ENCODE results near the gene MARCHF9. TPM values are rescaled to one million over a fixed set of nuclear protein-coding genes. Genes with fewer than 3 reads are reported as not detected.
A peak's percentile ranks its signal among the peaks of the same experiment; 100 is the strongest.

MARCHF9 gene
- polyA plus RNA-seq, 1 of the 3 experiments (the other 2 are of a cell fraction): 24.2 TPM

DNA sequence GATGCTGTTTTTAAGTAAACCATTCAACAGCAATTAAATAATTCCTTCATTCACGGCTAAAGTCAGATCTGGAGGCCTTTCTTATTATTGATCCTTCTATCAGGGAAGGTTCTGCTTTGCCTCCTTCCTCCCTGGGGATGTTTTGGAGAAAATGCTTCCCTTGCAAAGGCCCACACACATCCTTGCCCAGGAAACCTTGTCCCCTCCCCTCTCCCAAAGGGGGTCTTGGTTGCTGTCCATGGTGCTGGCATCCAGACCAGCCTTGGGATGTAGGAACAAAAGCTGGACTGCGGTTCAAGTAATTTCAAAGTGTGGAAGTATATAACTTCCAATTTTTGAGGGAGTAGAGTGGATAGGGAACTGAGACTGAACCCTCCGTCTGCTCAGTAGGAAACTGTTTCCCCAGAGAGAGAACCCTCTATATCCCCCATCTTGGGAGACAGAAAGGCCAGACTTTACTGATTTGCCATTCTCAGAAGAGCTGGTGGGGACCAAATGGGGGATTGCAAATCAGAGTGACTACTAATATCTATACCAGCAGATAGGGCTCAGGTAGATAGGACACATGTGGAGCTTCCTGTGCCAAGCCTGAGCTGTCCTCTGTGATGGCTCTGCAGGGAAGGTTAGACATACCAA, 5.6 kb downstream of the MARCHF9 start:
- POLR2A ChIA-PET: no interaction called here
- WGBS (ENCODE audit: low lambda C conversion rate): 82% methylated on average over 3 of the region's 3 CpGs
- CTCF ChIA-PET: interaction anchor here (1.3 to 2.0 kb wide), 5 partner anchors 7 to 41 kb away, joined by 3 to 10 read pairs (median 8); partner anchors contain the start of gene TSFM

DNA sequence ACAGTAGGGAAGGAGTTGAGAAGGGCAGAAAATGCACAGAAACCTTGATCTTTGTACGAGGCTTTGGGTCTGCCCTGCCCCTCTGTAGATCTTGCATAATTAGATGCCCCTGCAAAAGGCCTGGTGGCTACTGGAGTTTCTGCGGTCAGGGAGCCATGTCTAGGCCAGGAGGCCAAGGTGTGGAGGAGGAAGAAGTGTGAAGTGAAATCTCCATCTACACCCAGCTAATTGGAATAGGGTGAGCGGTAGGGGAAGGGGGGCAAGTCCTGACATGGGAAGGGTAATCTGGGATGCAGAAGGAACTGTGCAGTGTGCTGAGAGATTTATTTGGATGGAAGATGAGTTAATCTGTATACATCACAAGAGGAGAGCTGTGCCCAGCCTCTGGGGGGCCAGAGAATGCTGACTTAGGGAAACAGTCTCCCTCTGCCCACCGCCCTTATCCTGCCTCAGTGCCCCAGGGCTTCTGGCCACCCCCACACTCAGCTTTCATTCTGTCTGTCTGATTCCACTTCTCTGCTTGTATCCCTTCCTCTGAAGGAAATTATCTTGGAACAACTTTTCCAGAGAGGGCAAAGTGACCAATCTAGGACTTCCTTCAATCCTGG, 6.6 kb downstream of the MARCHF9 start:
- Histone ChIP-seq H3K36me3 (replicated peaks in 1 of 2; ENCODE audit: control insufficient read depth in 1 of 2, insufficient read depth in 2 of 2, low read length in 1 of 2) (peaks cover 3 to 20% of the 10 kb centered on the region in 2 experiments), H3K4me2 (no peak overlapping the region), H3K79me2 (ENCODE audit: insufficient read depth) (no peaks in the 10 kb centered on the region; the same call in 1 of the 2 replicates), H3K9me2 (no peaks in the 10 kb centered on the region), H3K4me3 (ENCODE audit: low read depth in 2 of 2, low read length in 1 of 2) (no peak overlapping the region), H3K27ac (ENCODE audit: low read depth in 2 of 2, low read length in 1 of 2) (no peak overlapping the region), H2AFZ (ENCODE audit: low read depth) (no peak overlapping the region), H3K27me3 (ENCODE audit: insufficient read depth) (no peaks in the 10 kb centered on the region; the same call in 1 of the 2 replicates), H3F3A (replicated peaks; ENCODE audit: insufficient read depth) (peaks cover 11% of the 10 kb centered on the region), H3K4me1 (ENCODE audit: control insufficient read depth in 1 of 2, insufficient read depth in 2 of 2, low read depth in 1 of 2, low read length in 1 of 2) (peaks cover 0 to 22% of the 10 kb centered on the region in 2 experiments; a peak in 1 of 4 replicates), H3K9me3 (no peaks in the 10 kb centered on the region), H4K20me1 (ENCODE audit: insufficient read depth) (peaks cover 7% of the 10 kb centered on the region), H3K9ac (no peak overlapping the region)
- TF ChIP-seq POLR2AphosphoS5 (IDR thresholded peaks at IDR 0.05; ENCODE audit: low read depth, low read length): no peak
- TF ChIP-seq IRF3 (IDR thresholded peaks at IDR 0.05; ENCODE audit: low read depth, low read length): no peak
- TF ChIP-seq SIN3A (IDR thresholded peaks at IDR 0.05; ENCODE audit: borderline replicate concordance, low read depth, low read length): no peak
- no peak for TF ChIP-seq FOXJ3 (CRISPR knock-in tag; IDR thresholded peaks at IDR 0.05)
- no peak for TF ChIP-seq TAF1 (IDR thresholded peaks at IDR 0.05; ENCODE audit: borderline replicate concordance, low read depth, low read length)
- TF ChIP-seq, protein P1, sequence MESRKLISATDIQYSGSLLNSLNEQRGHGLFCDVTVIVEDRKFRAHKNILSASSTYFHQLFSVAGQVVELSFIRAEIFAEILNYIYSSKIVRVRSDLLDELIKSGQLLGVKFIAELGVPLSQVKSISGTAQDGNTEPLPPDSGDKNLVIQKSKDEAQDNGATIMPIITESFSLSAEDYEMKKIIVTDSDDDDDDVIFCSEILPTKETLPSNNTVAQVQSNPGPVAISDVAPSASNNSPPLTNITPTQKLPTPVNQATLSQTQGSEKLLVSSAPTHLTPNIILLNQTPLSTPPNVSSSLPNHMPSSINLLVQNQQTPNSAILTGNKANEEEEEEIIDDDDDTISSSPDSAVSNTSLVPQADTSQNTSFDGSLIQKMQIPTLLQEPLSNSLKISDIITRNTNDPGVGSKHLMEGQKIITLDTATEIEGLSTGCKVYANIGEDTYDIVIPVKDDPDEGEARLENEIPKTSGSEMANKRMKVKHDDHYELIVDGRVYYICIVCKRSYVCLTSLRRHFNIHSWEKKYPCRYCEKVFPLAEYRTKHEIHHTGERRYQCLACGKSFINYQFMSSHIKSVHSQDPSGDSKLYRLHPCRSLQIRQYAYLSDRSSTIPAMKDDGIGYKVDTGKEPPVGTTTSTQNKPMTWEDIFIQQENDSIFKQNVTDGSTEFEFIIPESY (IDR thresholded peaks at IDR 0.05; ENCODE audit: borderline replicate concordance, low read depth): no peak
- no peak for TF ChIP-seq TCF12 (IDR thresholded peaks at IDR 0.05)
- no peak for TF ChIP-seq MXI1 (IDR thresholded peaks at IDR 0.05; ENCODE audit: low read depth, low read length)
- no peak for TF ChIP-seq NRF1 (IDR thresholded peaks at IDR 0.05; ENCODE audit: low read depth, low read length)
- 81% methylated on average over 4 of the region's 4 CpGs for WGBS (ENCODE audit: low lambda C conversion rate)
- no peak for DNase-seq
- ChIA-PET CTCF (interaction anchor here (1.3 to 1.5 kb wide), 2 partner anchors 22 to 40 kb away, joined by 3 to 4 read pairs; partner anchors contain the start of gene TSFM), POLR2A (no interaction called here)

More for the DNA sequence above, 5.6 kb downstream of the MARCHF9 start:
- no peak overlapping the region for H3K4me2 ChIP-seq
- H3K36me3 ChIP-seq (replicated peaks in 1 of 2; ENCODE audit: control insufficient read depth in 1 of 2, insufficient read depth in 2 of 2, low read length in 1 of 2): peaks cover 3 to 20% of the 10 kb centered on the region in 2 experiments
- no peak overlapping the region for H3K27ac ChIP-seq (ENCODE audit: low read depth in 2 of 2, low read length in 1 of 2)
- no peak for DNase-seq
- H3K27me3 ChIP-seq (ENCODE audit: insufficient read depth): no peaks in the 10 kb centered on the region; the same call in 1 of the 2 replicates
- no peak overlapping the region for H2AFZ ChIP-seq (ENCODE audit: low read depth)
- peaks cover 7% of the 10 kb centered on the region for H4K20me1 ChIP-seq (ENCODE audit: insufficient read depth)
- peaks cover 0 to 18% of the 10 kb centered on the region in 2 experiments; a peak in 2 of 4 replicates for H3K4me1 ChIP-seq (ENCODE audit: control insufficient read depth in 1 of 2, insufficient read depth in 2 of 2, low read depth in 1 of 2, low read length in 1 of 2)
- no peak overlapping the region for H3K4me3 ChIP-seq (ENCODE audit: low read depth in 2 of 2, low read length in 1 of 2)
- H3K9me2 ChIP-seq: no peaks in the 10 kb centered on the region
- no peak overlapping the region for H3K9ac ChIP-seq
- no peaks in the 10 kb centered on the region; the same call in 1 of the 2 replicates for H3K79me2 ChIP-seq (ENCODE audit: insufficient read depth)
- TF ChIP-seq REST (IDR thresholded peaks at IDR 0.05; ENCODE audit: low read depth, low read length) (peak; percentile 96), ELF1 (IDR thresholded peaks at IDR 0.05) (no peak)
- peaks cover 11% of the 10 kb centered on the region for H3F3A ChIP-seq (replicated peaks; ENCODE audit: insufficient read depth)
- no peaks in the 10 kb centered on the region for H3K9me3 ChIP-seq

Measured in SK-N-SH (cell line).